Fibroblast of villous mesenchyme (primary cell): ENCODE results near the gene REPS1. TPM values are rescaled to one million over a fixed set of nuclear protein-coding genes. Genes with fewer than 3 reads are reported as not detected.

Experiments
- DNase-seq: peaks from one replicate; pipeline ENCODE4 v3.0.0-alpha.2; 2010; ENCODE audit warnings: low read depth
- H3K4me3 ChIP-seq: 2 replicates; pipeline ENCODE4 v1.5.1; 2011; ENCODE audit warnings: low read depth, mild to moderate bottlenecking, low read length
- CTCF ChIP-seq: IDR thresholded peaks from 2 replicates; pipeline ENCODE4 v1.5.1; 2012; ENCODE audit warnings: low read depth, mild to moderate bottlenecking, low read length; ENCODE audit not compliant: insufficient read depth
- total RNA-seq: library from RNA; depleted of rRNA; stranded (reverse); fragments of >200 nt; gene quantifications from 2 replicates; pipeline ENCODE4 v1.2.3, GENCODE V29; 2012

The REPS1 gene
- total RNA-seq = 27.4 and 43.2 TPM in 2 replicates

- TF ChIP-seq CTCF = peak; percentile 82
- peak; percentile 88 for DNase-seq
- H3K4me3 ChIP-seq = peak within 1 kb of the TSS; percentile 81
Observed at GRCh38 chr6:138987643-138988468, at the start of gene REPS1. TSS of gene REPS1 (minus strand) at chr6:138988253. CDS start at chr6:138987682, 571 bp downstream.

- no peak overlapping the region for H3K4me3 ChIP-seq
- DNase-seq = peak; percentile 83
- TF ChIP-seq CTCF = no peak
Observed at GRCh38 chr6:139037490-139037889, 49.4 kb upstream of the REPS1 start.

GRCh38 chr6:139030228-139030963 is 42.3 kb upstream of the REPS1 start:
- DNase-seq = no peak
- H3K4me3 ChIP-seq = peak overlapping the region; percentile 82
- no peak for TF ChIP-seq CTCF

- TF ChIP-seq CTCF = no peak
- DNase-seq = peak; percentile 73
- peak overlapping the region; percentile 82 for H3K4me3 ChIP-seq
Observed at GRCh38 chr6:139029470-139030227, 41.6 kb upstream of the REPS1 start.

GRCh38 chr6:139028658-139029469 is 40.8 kb upstream of the REPS1 start, which contains the start of gene ABRACL:
TSS of gene ABRACL (plus strand) at chr6:139028745. CDS start at chr6:139034161, 5,416 bp downstream.
- peak; percentile 57 for DNase-seq

More at GRCh38 chr6:139028658-139029469, 40.8 kb upstream of the REPS1 start, which contains the start of gene ABRACL:
- H3K4me3 ChIP-seq = peak within 1 kb of the TSS; percentile 82
- TF ChIP-seq CTCF = no peak
